Measurements from ENCODE around the gene DHX38. TPM values are rescaled to one million over a fixed set of nuclear protein-coding genes. Genes with fewer than 3 reads are reported as not detected.

The DHX38 gene
- total and polyA plus RNA-seq, 7 donors = 16.2 to 55.4 (median 34.2) TPM

DNA sequence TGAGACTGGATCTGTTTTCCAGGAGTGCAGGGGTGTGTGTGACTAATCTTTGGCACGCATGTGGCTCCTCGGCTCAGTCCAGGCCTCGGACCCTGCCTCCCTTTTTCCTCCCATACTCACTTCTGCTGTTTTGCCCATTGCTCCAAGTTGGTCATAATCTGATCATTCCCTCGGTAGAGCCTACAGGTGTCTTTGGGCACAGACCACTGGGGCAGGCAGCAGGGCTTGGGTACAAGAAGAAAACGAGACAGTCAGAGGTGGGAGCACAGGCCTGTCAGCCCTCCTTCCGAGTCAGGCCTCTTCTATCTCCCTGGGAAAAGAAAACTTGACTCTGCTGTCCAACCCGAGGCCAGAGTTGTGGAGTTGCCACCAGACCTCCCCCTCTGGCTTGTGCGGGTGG lies 29.8 kb downstream of the DHX38 start:
- H3K27me3 ChIP-seq = no peaks in the 10 kb centered on the region
- no peaks in the 10 kb centered on the region for H3K36me3 ChIP-seq
- no peaks in the 10 kb centered on the region for H3K9me3 ChIP-seq
- H3K4me3 ChIP-seq = no peak overlapping the region
- TF ChIP-seq, protein P1, sequence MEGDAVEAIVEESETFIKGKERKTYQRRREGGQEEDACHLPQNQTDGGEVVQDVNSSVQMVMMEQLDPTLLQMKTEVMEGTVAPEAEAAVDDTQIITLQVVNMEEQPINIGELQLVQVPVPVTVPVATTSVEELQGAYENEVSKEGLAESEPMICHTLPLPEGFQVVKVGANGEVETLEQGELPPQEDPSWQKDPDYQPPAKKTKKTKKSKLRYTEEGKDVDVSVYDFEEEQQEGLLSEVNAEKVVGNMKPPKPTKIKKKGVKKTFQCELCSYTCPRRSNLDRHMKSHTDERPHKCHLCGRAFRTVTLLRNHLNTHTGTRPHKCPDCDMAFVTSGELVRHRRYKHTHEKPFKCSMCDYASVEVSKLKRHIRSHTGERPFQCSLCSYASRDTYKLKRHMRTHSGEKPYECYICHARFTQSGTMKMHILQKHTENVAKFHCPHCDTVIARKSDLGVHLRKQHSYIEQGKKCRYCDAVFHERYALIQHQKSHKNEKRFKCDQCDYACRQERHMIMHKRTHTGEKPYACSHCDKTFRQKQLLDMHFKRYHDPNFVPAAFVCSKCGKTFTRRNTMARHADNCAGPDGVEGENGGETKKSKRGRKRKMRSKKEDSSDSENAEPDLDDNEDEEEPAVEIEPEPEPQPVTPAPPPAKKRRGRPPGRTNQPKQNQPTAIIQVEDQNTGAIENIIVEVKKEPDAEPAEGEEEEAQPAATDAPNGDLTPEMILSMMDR (IDR thresholded peaks at IDR 0.05) = no peak
- no peak for TF ChIP-seq POLR2AphosphoS5 (IDR thresholded peaks at IDR 0.05)
- H3K4me1 ChIP-seq = no peaks in the 10 kb centered on the region
- no peak for DNase-seq
- intact Hi-C loops (cut with DNase I) = loop anchor here (5.0 to 10.0 kb wide), 3 partner anchors 341 to 1834 kb away; no protein-coding TSS in a partner anchor
- H3K27ac ChIP-seq = no peak overlapping the region
- 77 to 84% methylated on average over 8 of the region's 8 CpGs for WGBS, 2 donors

DNA sequence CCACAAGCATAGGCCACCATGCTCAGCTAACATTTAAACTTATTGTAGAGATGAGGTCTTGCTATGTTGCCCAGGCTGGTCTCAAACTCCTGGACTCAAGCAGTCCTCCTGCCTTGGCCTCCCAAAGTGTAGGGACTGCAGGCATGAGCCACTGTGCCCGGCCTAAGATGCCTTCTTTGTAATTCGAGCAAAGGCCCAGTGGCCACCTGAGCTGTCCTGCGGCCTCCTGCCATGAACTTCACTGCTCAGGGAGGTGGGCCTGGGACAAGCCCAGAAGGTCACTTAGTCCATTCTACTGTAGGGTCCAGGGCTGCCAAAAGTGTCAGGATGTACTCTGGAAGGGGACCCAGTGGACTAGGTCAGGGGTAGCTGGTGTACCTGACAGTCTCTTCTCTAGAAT lies 30.5 kb downstream of the DHX38 start:
- Histone ChIP-seq H3K4me3 (no peak overlapping the region), H3K27ac (no peak overlapping the region), H3K4me1 (no peaks in the 10 kb centered on the region), H3K36me3 (no peaks in the 10 kb centered on the region), H3K9me3 (no peaks in the 10 kb centered on the region), H3K27me3 (no peaks in the 10 kb centered on the region)
- WGBS, 2 donors = 81 to 95% methylated on average over 3 of the region's 3 CpGs
- intact Hi-C loops (cut with DNase I) = loop anchor here (5.0 to 10.0 kb wide), 3 partner anchors 341 to 1833 kb away; no protein-coding TSS in a partner anchor
- TF ChIP-seq, protein P1 (IDR thresholded peaks at IDR 0.05) = no peak
- TF ChIP-seq EP300 (IDR thresholded peaks at IDR 0.05) (no peak), POLR2A (IDR thresholded peaks at IDR 0.05) (no peak), POLR2AphosphoS5 (IDR thresholded peaks at IDR 0.05) (no peak)
- no peak for DNase-seq

DNA sequence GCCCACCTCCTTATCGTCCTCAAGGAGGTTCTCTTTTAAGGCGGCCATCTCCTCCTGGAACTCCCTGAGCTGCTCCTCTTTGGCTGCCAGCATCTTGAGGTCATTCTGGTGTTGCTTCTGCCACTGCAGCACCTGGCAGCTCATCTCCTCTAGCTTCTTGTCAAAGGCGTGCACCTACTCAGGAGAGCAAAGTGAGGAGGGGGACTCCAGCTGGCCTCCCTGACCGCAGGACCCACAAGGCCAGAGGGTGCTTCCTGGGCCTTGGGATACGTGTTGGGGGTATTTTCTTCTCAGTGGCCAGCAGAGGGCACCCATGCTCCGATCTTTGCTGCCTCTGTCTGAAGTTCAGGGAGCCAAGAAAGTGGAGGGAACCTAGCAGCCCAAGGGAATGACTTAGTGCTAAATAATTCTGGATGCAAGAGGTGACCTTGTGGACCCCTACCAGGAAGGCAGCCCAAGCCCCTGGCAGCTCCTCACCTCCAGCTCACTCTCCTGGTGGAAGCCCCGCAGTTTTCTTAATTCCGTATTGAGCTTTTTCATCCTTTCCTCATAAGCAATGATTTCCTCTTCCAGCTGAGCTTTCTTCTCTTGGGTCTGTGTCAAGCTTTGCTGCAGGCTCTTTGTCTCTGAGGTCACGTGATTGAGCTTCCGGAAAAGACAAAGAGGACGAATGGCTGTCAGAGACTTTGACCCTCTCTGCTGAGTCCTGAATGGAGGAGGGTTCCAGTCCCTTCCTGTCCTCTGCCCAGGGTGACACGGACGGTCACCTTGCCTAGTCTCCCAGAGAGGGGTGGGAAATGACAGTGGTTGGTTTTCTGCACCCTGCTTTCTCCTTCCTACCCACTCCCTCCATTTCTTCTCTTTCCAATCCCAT lies 31.4 kb downstream of the DHX38 start:
- peak; percentile 81 for DNase-seq
- Histone ChIP-seq H3K27me3 (no peaks in the 10 kb centered on the region), H3K9me3 (no peaks in the 10 kb centered on the region), H3K36me3 (no peaks in the 10 kb centered on the region), H3K4me3 (no peak overlapping the region), H3K27ac (peak overlapping the region in 2 of 4 donors; percentile 8 to 42), H3K4me1 (no peaks in the 10 kb centered on the region)
- 36 to 47% methylated on average over 13 of the region's 13 CpGs for WGBS, 2 donors
- intact Hi-C loops (cut with DNase I) = loop anchor here (5.0 to 10.0 kb wide), 3 partner anchors 340 to 1832 kb away; no protein-coding TSS in a partner anchor
- TF ChIP-seq POLR2AphosphoS5 (IDR thresholded peaks at IDR 0.05) (no peak), POLR2A (IDR thresholded peaks at IDR 0.05) (no peak)
- TF ChIP-seq, protein P1 (IDR thresholded peaks at IDR 0.05) = peak; percentile 47 to 65 (median 57)

DNA sequence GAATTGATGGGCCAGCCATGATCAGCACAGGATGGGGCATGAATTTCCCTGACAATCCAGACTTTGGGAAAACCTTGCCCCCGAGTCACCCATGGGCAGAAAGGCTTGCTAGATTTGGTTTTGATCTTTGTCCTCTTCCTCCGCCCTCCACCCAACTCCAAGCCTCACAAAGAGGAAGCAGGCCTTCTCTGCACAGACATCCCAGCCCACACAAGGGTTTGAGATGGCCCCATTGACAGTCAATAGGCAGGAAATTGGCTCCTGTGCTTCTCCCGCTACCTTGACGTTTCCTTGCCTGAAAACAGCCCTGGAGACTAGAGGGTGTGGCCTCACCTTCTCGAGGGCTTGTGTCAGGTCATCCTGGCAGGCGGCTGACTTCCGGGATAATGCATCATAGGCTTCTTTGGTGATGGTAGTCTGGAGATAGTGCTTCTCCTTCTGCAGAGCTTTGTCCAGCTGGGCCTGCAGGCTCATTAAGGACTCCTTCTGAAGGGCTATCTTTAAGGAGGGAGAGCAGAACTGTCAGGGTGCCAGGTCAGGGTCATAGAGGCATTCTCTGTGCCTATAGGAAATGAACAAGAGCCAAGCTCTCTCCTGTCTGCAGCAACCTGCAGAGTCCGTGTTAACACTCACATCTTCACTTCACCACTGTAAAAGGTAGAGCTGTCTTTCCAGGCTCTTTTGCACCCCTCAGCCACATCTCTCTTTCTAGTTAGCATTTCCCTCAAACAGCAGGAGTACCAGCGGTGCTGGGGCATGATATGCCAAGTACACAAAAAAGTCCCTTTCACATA lies 32.2 kb downstream of the DHX38 start:
- H3K27me3 ChIP-seq = no peaks in the 10 kb centered on the region
- H3K36me3 ChIP-seq = no peaks in the 10 kb centered on the region
- no peaks in the 10 kb centered on the region for H3K4me1 ChIP-seq
- TF ChIP-seq POLR2AphosphoS5 (IDR thresholded peaks at IDR 0.05) (no peak), EP300 (IDR thresholded peaks at IDR 0.05) (no peak), POLR2A (IDR thresholded peaks at IDR 0.05) (no peak)
- TF ChIP-seq, protein P1 (IDR thresholded peaks at IDR 0.05) = no peak
- intact Hi-C loops (cut with DNase I) = loop anchor here (10.0 kb wide), 2 partner anchors 339 to 1749 kb away; no protein-coding TSS in a partner anchor
- DNase-seq = no peak
- H3K27ac ChIP-seq = peak overlapping the region in 2 of 4 donors; percentile 8 to 42
- no peak overlapping the region for H3K4me3 ChIP-seq
- H3K9me3 ChIP-seq = no peaks in the 10 kb centered on the region
- 47 to 71% methylated on average over 9 of the region's 9 CpGs for WGBS, 2 donors

Data from sigmoid colon (tissue), 7 donors.